ENCODE data around the gene RIGI. TPM values are rescaled to one million over a fixed set of nuclear protein-coding genes. Genes with fewer than 3 reads are reported as not detected.

Gene RIGI
- total and polyA plus RNA-seq, 2 of the 13 experiments (the other 11 are each of a cell fraction or from before 2014, with no cell fraction given) = 3.0 to 8.2 TPM

DNA sequence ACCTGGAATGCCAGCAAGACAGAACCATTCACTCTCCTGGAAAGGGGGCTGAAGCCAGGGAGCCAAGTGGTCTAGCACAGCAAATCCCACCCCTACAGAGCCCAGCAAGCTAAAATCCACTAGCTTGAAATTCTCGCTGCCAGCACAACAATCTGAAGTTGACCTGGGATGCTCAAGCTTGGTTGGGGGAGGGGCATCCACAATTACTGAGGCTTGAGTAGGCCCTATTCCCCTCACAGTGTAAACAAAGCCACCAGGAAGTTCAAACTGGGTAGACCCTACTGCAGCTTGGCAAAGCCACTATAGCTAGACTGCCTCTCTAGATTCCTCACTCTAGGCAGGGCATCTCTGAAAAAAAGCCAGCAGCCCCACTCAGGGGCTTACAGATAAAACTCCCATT lies 17.3 kb downstream of the RIGI start:
- intact Hi-C loops (cut with micrococcal nuclease; ENCODE audit: unreplicated experiment) = no loop called here
- DNase-seq (ENCODE audit: low spot score) (peak; percentile 15), FAIRE-seq (no peak), ATAC-seq (no peak)
- no peak overlapping the region for H2AFZ ChIP-seq (ENCODE audit: low read length)
- H3K79me2 ChIP-seq (ENCODE audit: insufficient read depth, low read length) = no peaks in the 10 kb centered on the region
- no peaks in the 10 kb centered on the region for H3K27me3 ChIP-seq (ENCODE audit: control insufficient read depth in 1 of 2, insufficient read depth in 2 of 2, low read length in 2 of 2)
- no peaks in the 10 kb centered on the region for H3K9me3 ChIP-seq (ENCODE audit: low read length)
- no peaks in the 10 kb centered on the region for H3K36me3 ChIP-seq (replicated peaks in 1 of 2; ENCODE audit: control insufficient read depth in 1 of 2, insufficient read depth in 2 of 2, low read length in 2 of 2)
- peaks cover 11% of the 10 kb centered on the region for H3K4me1 ChIP-seq (ENCODE audit: insufficient read depth, low read length)
- no peak overlapping the region for H3K27ac ChIP-seq (ENCODE audit: extremely low read length, insufficient read depth, low read length)
- no peak overlapping the region for H3K4me3 ChIP-seq (replicated peaks in 1 of 3; ENCODE audit: insufficient read depth in 1 of 3, low read depth in 2 of 3, low read length in 3 of 3)
- in situ Hi-C loops (cut with HindIII; ENCODE audit: extremely low pct_ligation_motif_present, low pct_unique_long_range_greater_than_20kb) = no loop called here
- TF ChIP-seq FOXA3 (CRISPR knock-in tag; IDR thresholded peaks at IDR 0.05) = peak; percentile 31; the same call in 1 of the 2 replicates
- no peak for TF ChIP-seq SYNCRIP (IDR thresholded peaks at IDR 0.05; ENCODE audit: insufficient read depth, low read depth, low read length)
- TF ChIP-seq, protein P1, sequence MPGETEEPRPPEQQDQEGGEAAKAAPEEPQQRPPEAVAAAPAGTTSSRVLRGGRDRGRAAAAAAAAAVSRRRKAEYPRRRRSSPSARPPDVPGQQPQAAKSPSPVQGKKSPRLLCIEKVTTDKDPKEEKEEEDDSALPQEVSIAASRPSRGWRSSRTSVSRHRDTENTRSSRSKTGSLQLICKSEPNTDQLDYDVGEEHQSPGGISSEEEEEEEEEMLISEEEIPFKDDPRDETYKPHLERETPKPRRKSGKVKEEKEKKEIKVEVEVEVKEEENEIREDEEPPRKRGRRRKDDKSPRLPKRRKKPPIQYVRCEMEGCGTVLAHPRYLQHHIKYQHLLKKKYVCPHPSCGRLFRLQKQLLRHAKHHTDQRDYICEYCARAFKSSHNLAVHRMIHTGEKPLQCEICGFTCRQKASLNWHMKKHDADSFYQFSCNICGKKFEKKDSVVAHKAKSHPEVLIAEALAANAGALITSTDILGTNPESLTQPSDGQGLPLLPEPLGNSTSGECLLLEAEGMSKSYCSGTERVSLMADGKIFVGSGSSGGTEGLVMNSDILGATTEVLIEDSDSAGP (CRISPR knock-in tag; IDR thresholded peaks at IDR 0.05; ENCODE audit: borderline replicate concordance) = no peak
- no peak for TF ChIP-seq RXRB (CRISPR knock-in tag; IDR thresholded peaks at IDR 0.05; ENCODE audit: borderline replicate concordance)
- TF ChIP-seq, protein P2, sequence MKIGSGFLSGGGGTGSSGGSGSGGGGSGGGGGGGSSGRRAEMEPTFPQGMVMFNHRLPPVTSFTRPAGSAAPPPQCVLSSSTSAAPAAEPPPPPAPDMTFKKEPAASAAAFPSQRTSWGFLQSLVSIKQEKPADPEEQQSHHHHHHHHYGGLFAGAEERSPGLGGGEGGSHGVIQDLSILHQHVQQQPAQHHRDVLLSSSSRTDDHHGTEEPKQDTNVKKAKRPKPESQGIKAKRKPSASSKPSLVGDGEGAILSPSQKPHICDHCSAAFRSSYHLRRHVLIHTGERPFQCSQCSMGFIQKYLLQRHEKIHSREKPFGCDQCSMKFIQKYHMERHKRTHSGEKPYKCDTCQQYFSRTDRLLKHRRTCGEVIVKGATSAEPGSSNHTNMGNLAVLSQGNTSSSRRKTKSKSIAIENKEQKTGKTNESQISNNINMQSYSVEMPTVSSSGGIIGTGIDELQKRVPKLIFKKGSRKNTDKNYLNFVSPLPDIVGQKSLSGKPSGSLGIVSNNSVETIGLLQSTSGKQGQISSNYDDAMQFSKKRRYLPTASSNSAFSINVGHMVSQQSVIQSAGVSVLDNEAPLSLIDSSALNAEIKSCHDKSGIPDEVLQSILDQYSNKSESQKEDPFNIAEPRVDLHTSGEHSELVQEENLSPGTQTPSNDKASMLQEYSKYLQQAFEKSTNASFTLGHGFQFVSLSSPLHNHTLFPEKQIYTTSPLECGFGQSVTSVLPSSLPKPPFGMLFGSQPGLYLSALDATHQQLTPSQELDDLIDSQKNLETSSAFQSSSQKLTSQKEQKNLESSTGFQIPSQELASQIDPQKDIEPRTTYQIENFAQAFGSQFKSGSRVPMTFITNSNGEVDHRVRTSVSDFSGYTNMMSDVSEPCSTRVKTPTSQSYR (CRISPR knock-in tag; IDR thresholded peaks at IDR 0.05; ENCODE audit: borderline replicate concordance) = peak; percentile 75
- TF ChIP-seq, protein P3, sequence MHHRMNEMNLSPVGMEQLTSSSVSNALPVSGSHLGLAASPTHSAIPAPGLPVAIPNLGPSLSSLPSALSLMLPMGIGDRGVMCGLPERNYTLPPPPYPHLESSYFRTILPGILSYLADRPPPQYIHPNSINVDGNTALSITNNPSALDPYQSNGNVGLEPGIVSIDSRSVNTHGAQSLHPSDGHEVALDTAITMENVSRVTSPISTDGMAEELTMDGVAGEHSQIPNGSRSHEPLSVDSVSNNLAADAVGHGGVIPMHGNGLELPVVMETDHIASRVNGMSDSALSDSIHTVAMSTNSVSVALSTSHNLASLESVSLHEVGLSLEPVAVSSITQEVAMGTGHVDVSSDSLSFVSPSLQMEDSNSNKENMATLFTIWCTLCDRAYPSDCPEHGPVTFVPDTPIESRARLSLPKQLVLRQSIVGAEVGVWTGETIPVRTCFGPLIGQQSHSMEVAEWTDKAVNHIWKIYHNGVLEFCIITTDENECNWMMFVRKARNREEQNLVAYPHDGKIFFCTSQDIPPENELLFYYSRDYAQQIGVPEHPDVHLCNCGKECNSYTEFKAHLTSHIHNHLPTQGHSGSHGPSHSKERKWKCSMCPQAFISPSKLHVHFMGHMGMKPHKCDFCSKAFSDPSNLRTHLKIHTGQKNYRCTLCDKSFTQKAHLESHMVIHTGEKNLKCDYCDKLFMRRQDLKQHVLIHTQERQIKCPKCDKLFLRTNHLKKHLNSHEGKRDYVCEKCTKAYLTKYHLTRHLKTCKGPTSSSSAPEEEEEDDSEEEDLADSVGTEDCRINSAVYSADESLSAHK (CRISPR knock-in tag; IDR thresholded peaks at IDR 0.05; ENCODE audit: borderline replicate concordance) = no peak
- no peak for TF ChIP-seq THYN1 (CRISPR knock-in tag; IDR thresholded peaks at IDR 0.05; ENCODE audit: borderline replicate concordance, low read depth)
- TF ChIP-seq, protein P4, sequence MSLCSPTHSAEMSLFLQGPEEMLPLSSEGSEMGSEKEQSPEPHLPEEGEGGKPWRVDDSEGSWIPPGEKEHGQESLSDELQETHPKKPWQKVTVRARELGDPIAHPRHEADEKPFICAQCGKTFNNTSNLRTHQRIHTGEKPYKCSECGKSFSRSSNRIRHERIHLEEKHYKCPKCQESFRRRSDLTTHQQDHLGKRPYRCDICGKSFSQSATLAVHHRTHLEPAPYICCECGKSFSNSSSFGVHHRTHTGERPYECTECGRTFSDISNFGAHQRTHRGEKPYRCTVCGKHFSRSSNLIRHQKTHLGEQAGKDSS (CRISPR knock-in tag; IDR thresholded peaks at IDR 0.05; ENCODE audit: borderline replicate concordance, low read depth) = no peak
- TF ChIP-seq ZSCAN9 (CRISPR knock-in tag; IDR thresholded peaks at IDR 0.05; ENCODE audit: borderline replicate concordance) = no peak
- ChIA-PET POLR2A (interaction anchor here (1.2 kb wide), 1 partner anchor 16 kb away, joined by 4 read pairs; no protein-coding TSS in a partner anchor), CTCF (ENCODE audit: low intra/inter-chr PET ratio, low total read pairs) (no interaction called here)
- H4K20me1 ChIP-seq (ENCODE audit: insufficient read depth, low read length) = no peaks in the 10 kb centered on the region
- 100% methylated on average over 1 of the region's 1 CpG for WGBS (ENCODE audit: low lambda C conversion rate)
- no peak overlapping the region for H3K4me2 ChIP-seq (ENCODE audit: low read depth, low read length)
- no TSS peak for BruUV-seq (replicated peaks)
- H3K9ac ChIP-seq (ENCODE audit: insufficient read depth, low read depth, low read length) = no peak overlapping the region

Measured in HepG2 (cell line).